Measurements from ENCODE around the gene AGAP5. TPM values are rescaled to one million over a fixed set of nuclear protein-coding genes. Genes with fewer than 3 reads are reported as not detected.

The AGAP5 gene
- total and polyA plus RNA-seq, 9 of the 15 experiments (the other 6 are each of a cell fraction or from before 2014, with no cell fraction given): 0.32 to 7.5 (median 5.3) TPM

DNA sequence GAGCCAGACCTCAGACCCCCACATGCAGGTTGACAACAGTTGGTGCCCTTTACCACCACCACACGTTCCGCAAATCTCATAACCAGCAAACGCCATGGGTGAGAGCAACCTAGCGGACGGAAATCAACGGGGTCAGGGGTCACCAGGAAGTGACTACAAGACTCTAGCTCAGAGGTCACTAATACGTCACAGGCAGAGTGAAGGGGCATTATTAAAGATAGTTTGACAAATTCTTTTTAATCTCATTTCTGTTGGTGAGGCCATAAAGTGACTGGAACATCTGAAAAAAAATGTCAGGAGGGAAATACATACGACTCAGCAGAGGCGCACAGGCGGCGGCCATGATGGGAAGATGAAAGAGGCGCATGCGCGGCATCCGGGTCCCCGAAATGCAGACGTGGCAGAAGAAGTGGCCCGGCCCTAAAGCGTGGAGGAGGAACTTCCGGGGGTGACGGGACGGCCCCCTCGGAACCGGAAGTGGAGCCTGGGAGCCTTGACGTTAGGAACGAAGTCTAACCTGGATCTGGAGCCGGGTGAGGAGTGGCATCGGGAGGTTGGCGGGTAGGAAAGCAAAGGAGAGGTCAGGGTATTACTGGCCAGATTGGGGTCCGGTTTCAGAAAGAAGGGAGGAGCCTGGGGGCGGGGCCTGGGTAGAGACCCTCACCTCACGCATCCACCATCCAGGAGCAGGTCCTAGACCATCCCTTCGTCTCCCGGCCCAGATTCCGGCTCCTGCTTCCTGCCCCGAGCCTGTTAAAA, 46.2 kb upstream of the AGAP5 start, which contains the start of gene SEC24C (continued):
- TF ChIP-seq, protein P1, sequence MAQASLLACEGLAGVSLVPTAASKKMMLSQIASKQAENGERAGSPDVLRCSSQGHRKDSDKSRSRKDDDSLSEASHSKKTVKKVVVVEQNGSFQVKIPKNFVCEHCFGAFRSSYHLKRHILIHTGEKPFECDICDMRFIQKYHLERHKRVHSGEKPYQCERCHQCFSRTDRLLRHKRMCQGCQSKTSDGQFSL (CRISPR knock-in tag; IDR thresholded peaks at IDR 0.05): no peak
- TF ChIP-seq, protein P1 (tag; IDR thresholded peaks at IDR 0.05): no peak
- TF ChIP-seq C11orf30 (IDR thresholded peaks at IDR 0.05; ENCODE audit: low read depth): peak; percentile 97
- peak; percentile 99 for TF ChIP-seq GABPA (tag; conservative IDR thresholded peaks at IDR 0.05; ENCODE audit: low read depth)
- TF ChIP-seq ZNF695 (CRISPR knock-in tag; IDR thresholded peaks at IDR 0.05): no peak
- TF ChIP-seq EWSR1 (IDR thresholded peaks at IDR 0.05; ENCODE audit: borderline replicate concordance, low read depth, partially characterized antibody): no peak
- TF ChIP-seq GATA2 (CRISPR knock-in tag; IDR thresholded peaks at IDR 0.05): no peak
- no peak for TF ChIP-seq HMGN3 (IDR thresholded peaks at IDR 0.05; ENCODE audit: borderline replicate concordance, extremely low read depth, insufficient read length, low read depth, low read length)
- no peak for TF ChIP-seq HOXB6 (CRISPR knock-in tag; IDR thresholded peaks at IDR 0.05; ENCODE audit: borderline replicate concordance)
- TF ChIP-seq ZNF124 (CRISPR knock-in tag; IDR thresholded peaks at IDR 0.05): no peak
- no peak for TF ChIP-seq BDP1 (IDR thresholded peaks at IDR 0.05; ENCODE audit: insufficient read depth, insufficient read length)
- TF ChIP-seq SMARCE1 (IDR thresholded peaks at IDR 0.05): peak; percentile 61
- no peak for TF ChIP-seq SMC3 (conservative IDR thresholded peaks at IDR 0.05; ENCODE audit: insufficient read depth, low read depth, low read length)
- no peak for TF ChIP-seq SNRNP70 (optimal IDR thresholded peaks at IDR 0.05; ENCODE audit: low read depth, low read length)
- TF ChIP-seq ZFX (CRISPR knock-in tag; IDR thresholded peaks at IDR 0.05): peak; percentile 81
- peak in 1 of 2 experiments; percentile 94; a peak in 2 of 4 replicates for TF ChIP-seq ZNF639 (CRISPR knock-in tag; conservative IDR thresholded peaks at IDR 0.05 in 1 of 2, IDR thresholded peaks at IDR 0.05 in 1 of 2)
- no peak for TF ChIP-seq CBX8 (IDR thresholded peaks at IDR 0.05; ENCODE audit: borderline replicate concordance, extremely low read depth, low read depth, low read length, poor library complexity, severe bottlenecking)
- TF ChIP-seq, protein P2, sequence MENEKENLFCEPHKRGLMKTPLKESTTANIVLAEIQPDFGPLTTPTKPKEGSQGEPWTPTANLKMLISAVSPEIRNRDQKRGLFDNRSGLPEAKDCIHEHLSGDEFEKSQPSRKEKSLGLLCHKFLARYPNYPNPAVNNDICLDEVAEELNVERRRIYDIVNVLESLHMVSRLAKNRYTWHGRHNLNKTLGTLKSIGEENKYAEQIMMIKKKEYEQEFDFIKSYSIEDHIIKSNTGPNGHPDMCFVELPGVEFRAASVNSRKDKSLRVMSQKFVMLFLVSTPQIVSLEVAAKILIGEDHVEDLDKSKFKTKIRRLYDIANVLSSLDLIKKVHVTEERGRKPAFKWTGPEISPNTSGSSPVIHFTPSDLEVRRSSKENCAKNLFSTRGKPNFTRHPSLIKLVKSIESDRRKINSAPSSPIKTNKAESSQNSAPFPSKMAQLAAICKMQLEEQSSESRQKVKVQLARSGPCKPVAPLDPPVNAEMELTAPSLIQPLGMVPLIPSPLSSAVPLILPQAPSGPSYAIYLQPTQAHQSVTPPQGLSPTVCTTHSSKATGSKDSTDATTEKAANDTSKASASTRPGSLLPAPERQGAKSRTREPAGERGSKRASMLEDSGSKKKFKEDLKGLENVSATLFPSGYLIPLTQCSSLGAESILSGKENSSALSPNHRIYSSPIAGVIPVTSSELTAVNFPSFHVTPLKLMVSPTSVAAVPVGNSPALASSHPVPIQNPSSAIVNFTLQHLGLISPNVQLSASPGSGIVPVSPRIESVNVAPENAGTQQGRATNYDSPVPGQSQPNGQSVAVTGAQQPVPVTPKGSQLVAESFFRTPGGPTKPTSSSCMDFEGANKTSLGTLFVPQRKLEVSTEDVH (IDR thresholded peaks at IDR 0.05; ENCODE audit: low read depth, partially characterized antibody): peak; percentile 92
